SK-N-SH treated with all-trans-retinoic acid at 6 μM for 48 hours (cell line): ENCODE results near the gene PRSS56.

Experiments
- ISL1 ChIP-seq: fragments of 250-450 bp; sonication (Bioruptor Pico); IDR thresholded peaks from 2 replicates; pipeline ENCODE4 v2.1.2; 2022; ENCODE audit warnings: mild to moderate bottlenecking, moderate library complexity
- ZC3H10 ChIP-seq: fragments of 250-450 bp; sonication (Bioruptor Pico); IDR thresholded peaks from 2 replicates; pipeline ENCODE4 v1.5.1; 2021; ENCODE audit warnings: mild to moderate bottlenecking, moderate library complexity
- ZFP3 ChIP-seq: fragments of 250-450 bp; sonication (Bioruptor Pico); IDR thresholded peaks from 2 replicates; pipeline ENCODE4 v1.5.0; 2020; ENCODE audit warnings: mild to moderate bottlenecking, moderate library complexity
- ZFP30 ChIP-seq: fragments of 450-650 bp; formaldehyde crosslinking; IDR thresholded peaks from 2 replicates; pipeline ENCODE4 v1.5.0; 2022; ENCODE audit warnings: mild to moderate bottlenecking, moderate library complexity
- TF ChIP-seq, protein P1 (sequence below): fragments of 250-450 bp; sonication (Bioruptor Pico); IDR thresholded peaks from 2 replicates; pipeline ENCODE4 v1.8.0; 2020; ENCODE audit warnings: mild to moderate bottlenecking, moderate library complexity, borderline replicate concordance

DNA sequence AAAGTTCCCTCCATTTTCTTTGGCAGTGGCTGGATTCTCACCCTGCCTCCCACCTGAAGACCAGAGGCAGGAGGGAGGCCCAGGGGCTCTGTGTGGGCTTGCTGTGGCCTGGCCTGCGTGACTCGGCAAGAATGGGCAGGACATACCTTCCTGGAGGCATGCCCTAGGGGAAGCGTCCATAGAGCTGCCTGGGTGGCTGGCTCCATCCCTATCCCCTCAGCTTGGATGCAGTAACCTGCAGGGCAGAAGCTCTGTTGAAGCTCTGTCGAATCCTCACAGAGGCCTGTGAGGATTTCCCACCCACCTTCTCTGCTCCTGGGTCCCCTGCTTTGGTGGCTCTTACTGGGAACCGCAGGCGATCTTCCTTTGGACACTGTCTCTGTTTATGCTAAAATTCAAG is 1.3 kb upstream of the PRSS56 start:
- TF ChIP-seq ZFP30 (CRISPR knock-in tag): no peak
- TF ChIP-seq, protein P1, sequence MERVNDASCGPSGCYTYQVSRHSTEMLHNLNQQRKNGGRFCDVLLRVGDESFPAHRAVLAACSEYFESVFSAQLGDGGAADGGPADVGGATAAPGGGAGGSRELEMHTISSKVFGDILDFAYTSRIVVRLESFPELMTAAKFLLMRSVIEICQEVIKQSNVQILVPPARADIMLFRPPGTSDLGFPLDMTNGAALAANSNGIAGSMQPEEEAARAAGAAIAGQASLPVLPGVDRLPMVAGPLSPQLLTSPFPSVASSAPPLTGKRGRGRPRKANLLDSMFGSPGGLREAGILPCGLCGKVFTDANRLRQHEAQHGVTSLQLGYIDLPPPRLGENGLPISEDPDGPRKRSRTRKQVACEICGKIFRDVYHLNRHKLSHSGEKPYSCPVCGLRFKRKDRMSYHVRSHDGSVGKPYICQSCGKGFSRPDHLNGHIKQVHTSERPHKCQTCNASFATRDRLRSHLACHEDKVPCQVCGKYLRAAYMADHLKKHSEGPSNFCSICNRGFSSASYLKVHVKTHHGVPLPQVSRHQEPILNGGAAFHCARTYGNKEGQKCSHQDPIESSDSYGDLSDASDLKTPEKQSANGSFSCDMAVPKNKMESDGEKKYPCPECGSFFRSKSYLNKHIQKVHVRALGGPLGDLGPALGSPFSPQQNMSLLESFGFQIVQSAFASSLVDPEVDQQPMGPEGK (CRISPR knock-in tag): no peak
- TF ChIP-seq ISL1 (CRISPR knock-in tag): no peak
- TF ChIP-seq ZC3H10: no peak
- TF ChIP-seq ZFP3 (CRISPR knock-in tag): no peak
